A673 (cell line): ENCODE results near the gene VAV3. TPM values are rescaled to one million over a fixed set of nuclear protein-coding genes. Genes with fewer than 3 reads are reported as not detected.

Source experiments
- BruUV-seq: library from RNA; stranded (reverse); fragments of 400-500 nt; replicated peaks from 2 replicates; lab custom pipeline; 2021; lab: Mats Ljungman, UMichigan
- CTCF ChIA-PET: fragments of 300-600 bp; sonication (Branson Sonifier 250); formaldehyde crosslinking; loops from one replicate; lab custom pipeline; 2022; ENCODE audit warnings: antibody characterized with exemption; lab: Charles Lee
- POLR2A ChIA-PET: fragments of 300-600 bp; sonication (Branson Sonifier 250); formaldehyde crosslinking; loops from one replicate; lab custom pipeline; 2022; ENCODE audit warnings: antibody characterized with exemption; ENCODE audit not compliant: low non-redundant PET; lab: Charles Lee
- DNase-seq: peaks from one replicate; pipeline ENCODE4 v3.0.0-alpha.2; 2015; ENCODE audit warnings: low spot score
- H3K27ac ChIP-seq: fragments of 200-600 bp; sonication (generic); 2 replicates; pipeline ENCODE4 v1.5.1; 2016; ENCODE audit warnings: mixed run types, low read depth, mild to moderate bottlenecking, mixed read lengths, antibody characterized with exemption, low read length; ENCODE audit not compliant: poor library complexity, severe bottlenecking
- H3K27me3 ChIP-seq: fragments of 200-600 bp; sonication (generic); replicated peaks from 2 replicates; pipeline ENCODE4 v1.6.1; 2017; ENCODE audit warnings: mixed run types, low read depth, mild to moderate bottlenecking, mixed read lengths, antibody characterized with exemption, low read length; ENCODE audit not compliant: insufficient read depth, poor library complexity
- H3K36me3 ChIP-seq: fragments of 200-600 bp; sonication (generic); 2 replicates; pipeline ENCODE4 v1.6.1; 2016; ENCODE audit warnings: mixed run types, mild to moderate bottlenecking, mixed read lengths, antibody characterized with exemption, low read length; ENCODE audit not compliant: insufficient read depth, poor library complexity, severe bottlenecking
- H3K4me1 ChIP-seq: fragments of 200-600 bp; sonication (generic); 2 replicates; pipeline ENCODE4 v1.6.1; 2017; ENCODE audit warnings: mixed run types, mild to moderate bottlenecking, mixed read lengths, antibody characterized with exemption, low read length; ENCODE audit not compliant: insufficient read depth, poor library complexity, severe bottlenecking
- H3K4me3 ChIP-seq: fragments of 200-600 bp; sonication (generic); 2 replicates; pipeline ENCODE4 v1.5.1; 2016; ENCODE audit warnings: low read depth, mixed run types, mild to moderate bottlenecking, mixed read lengths, low read length; ENCODE audit not compliant: poor library complexity, severe bottlenecking
- H3K9me3 ChIP-seq: fragments of 200-600 bp; sonication (generic); 2 replicates; pipeline ENCODE4 v1.6.1; 2016; ENCODE audit warnings: mixed run types, low read depth, mild to moderate bottlenecking, mixed read lengths, antibody characterized with exemption, low read length; ENCODE audit not compliant: poor library complexity, severe bottlenecking
- CTCF ChIP-seq: fragments of 300-800, 200-600 bp; sonication (generic); conservative IDR thresholded peaks from 2 replicates; pipeline ENCODE4 v1.5.1; 2017; ENCODE audit warnings: low read depth, mild to moderate bottlenecking, antibody characterized with exemption, low read length, moderate library complexity, mixed read lengths
- EZH2 ChIP-seq: fragments of 200-600 bp; sonication (generic); IDR thresholded peaks from 2 replicates; pipeline ENCODE4 v1.6.1; 2017; ENCODE audit warnings: borderline replicate concordance, low read depth, mild to moderate bottlenecking, mixed read lengths, antibody characterized with exemption, low read length; ENCODE audit not compliant: poor library complexity, severe bottlenecking
- intact Hi-C: fragments of 100-400 bp; cut with micrococcal nuclease; formaldehyde crosslinking; loops from one replicate; pipeline ENCODE4 v1.10.0; 2022; ENCODE audit not compliant: unreplicated experiment
- total RNA-seq: library from RNA; stranded (reverse); gene quantifications from 2 replicates; pipeline ENCODE4 v1.2.3, GENCODE V29; 2021

The VAV3 gene
- total RNA-seq, 1 experiment from 2014 or later: 0.30 TPM

GRCh38 chr1:107678993-107679392, 286.0 kb downstream of the VAV3 start:
- Histone ChIP-seq H3K27ac (no peak overlapping the region), H3K36me3 (no peaks in the 10 kb centered on the region), H3K4me3 (no peak overlapping the region), H3K9me3 (no peaks in the 10 kb centered on the region), H3K27me3 (no peaks in the 10 kb centered on the region), H3K4me1 (peaks cover 9% of the 10 kb centered on the region)
- no TSS peak for BruUV-seq
- intact Hi-C loops: no loop called here
- DNase-seq: no peak
- ChIA-PET POLR2A (no interaction called here), CTCF (no interaction called here)
- TF ChIP-seq CTCF: no peak
- TF ChIP-seq EZH2: no peak

GRCh38 chr1:107677697-107678096, 287.3 kb downstream of the VAV3 start:
- BruUV-seq: no TSS peak
- H3K4me3 ChIP-seq: no peak overlapping the region
- no peaks in the 10 kb centered on the region for H3K27me3 ChIP-seq
- intact Hi-C loops: no loop called here
- CTCF ChIA-PET: no interaction called here
- TF ChIP-seq CTCF (no peak), EZH2 (no peak)
- POLR2A ChIA-PET: no interaction called here
- H3K36me3 ChIP-seq: no peaks in the 10 kb centered on the region
- no peak for DNase-seq
- no peak overlapping the region for H3K27ac ChIP-seq
- H3K4me1 ChIP-seq: peaks cover 5% of the 10 kb centered on the region
- H3K9me3 ChIP-seq: no peaks in the 10 kb centered on the region

GRCh38 chr1:107674486-107674885, 290.5 kb downstream of the VAV3 start:
- no TSS peak for BruUV-seq
- ChIA-PET CTCF (no interaction called here), POLR2A (no interaction called here)
- Histone ChIP-seq H3K9me3 (no peaks in the 10 kb centered on the region), H3K36me3 (no peaks in the 10 kb centered on the region), H3K4me1 (no peaks in the 10 kb centered on the region), H3K27me3 (no peaks in the 10 kb centered on the region), H3K27ac (no peak overlapping the region), H3K4me3 (no peak overlapping the region)
- no peak for DNase-seq
- no peak for TF ChIP-seq CTCF
- TF ChIP-seq EZH2: no peak
- intact Hi-C loops: no loop called here
